ENCODE results near the gene FGGY.
A peak's percentile ranks its signal among the peaks of the same experiment; 100 is the strongest.
"Not testable (repeated sequence)": the region's sequence is repeated elsewhere in the genome, so short reads cannot be mapped to it uniquely, and the experiment has no call there.

The FGGY gene

GRCh38 chr1:59556398-59556797, 259.5 kb downstream of the FGGY start:
- DNase-seq: no peak

GRCh38 chr1:59556802-59557548, 260.1 kb downstream of the FGGY start:
- no peak for DNase-seq

- DNase-seq: no peak
Measured at GRCh38 chr1:59557549-59557885, 260.6 kb downstream of the FGGY start.

- DNase-seq: not testable (repeated sequence)
Measured at GRCh38 chr1:59558580-59558979, 261.7 kb downstream of the FGGY start.

- no peak for DNase-seq
Measured at GRCh38 chr1:59560807-59561450, 264.0 kb downstream of the FGGY start.

GRCh38 chr1:59561796-59562195, 264.9 kb downstream of the FGGY start:
- no peak for DNase-seq

GRCh38 chr1:59564192-59564891, 267.4 kb downstream of the FGGY start:
- no peak for DNase-seq

- peak in 1 of 2 experiments; percentile 14 for DNase-seq
Measured at GRCh38 chr1:59565611-59566410, 268.9 kb downstream of the FGGY start.

GRCh38 chr1:59568158-59568935, 271.5 kb downstream of the FGGY start:
- peak in 1 of 2 experiments; percentile 6 for DNase-seq

- no peak for DNase-seq
Measured at GRCh38 chr1:59569198-59569597, 272.3 kb downstream of the FGGY start.

GRCh38 chr1:59570524-59570923, 273.6 kb downstream of the FGGY start:
- DNase-seq: no peak

- DNase-seq: peak in 1 of 2 experiments; percentile 31
Measured at GRCh38 chr1:59574085-59574484, 277.2 kb downstream of the FGGY start.

GRCh38 chr1:59577774-59578173, 280.9 kb downstream of the FGGY start:
- no peak for DNase-seq

GRCh38 chr1:59579222-59579621, 282.3 kb downstream of the FGGY start:
- DNase-seq: no peak

- DNase-seq: no peak
Measured at GRCh38 chr1:59580257-59580656, 283.4 kb downstream of the FGGY start.

- DNase-seq: not testable (repeated sequence)
Measured at GRCh38 chr1:59592410-59592809, 295.5 kb downstream of the FGGY start.

- no peak for DNase-seq
Measured at GRCh38 chr1:59592924-59593323, 296.0 kb downstream of the FGGY start.

- no peak for DNase-seq
Measured at GRCh38 chr1:59593798-59594790, 297.2 kb downstream of the FGGY start.

GRCh38 chr1:59595774-59596173, 298.9 kb downstream of the FGGY start:
- no peak for DNase-seq

- no peak for DNase-seq
Measured at GRCh38 chr1:59596432-59596831, 299.5 kb downstream of the FGGY start.

- no peak for DNase-seq
Measured at GRCh38 chr1:59596956-59597355, 300.1 kb downstream of the FGGY start.
